ENCODE results near the gene CRX. TPM values are rescaled to one million over a fixed set of nuclear protein-coding genes. Genes with fewer than 3 reads are reported as not detected.
"Not testable (repeated sequence)": the region's sequence is repeated elsewhere in the genome, so short reads cannot be mapped to it uniquely, and the experiment has no call there.

The CRX gene
- total RNA-seq, 1 experiment from 2014 or later, result not detected

GRCh38 chr19:47853003-47853402, 31.3 kb downstream of the CRX start:
- no peak overlapping the region for H3K27ac ChIP-seq (ENCODE audit: low read length)
- ATAC-seq, result no peak
- intact Hi-C loops (cut with micrococcal nuclease; ENCODE audit: unreplicated experiment) (no loop called here), in situ Hi-C loops (cut with HindIII; ENCODE audit: low pct_unique_long_range_greater_than_20kb, low sequenced_read_pairs) (no loop called here)
- POLR2A ChIA-PET, result no interaction called here
- CTCF ChIA-PET, result no interaction called here
- DNase-seq (ENCODE audit: low read depth, low spot score), result no peak
- H3K27me3 ChIP-seq (ENCODE audit: control insufficient read depth, insufficient read depth, low read length), result no peaks in the 10 kb centered on the region
- H3K9me3 ChIP-seq (ENCODE audit: control insufficient read depth, insufficient read depth, low read depth, low read length), result no peaks in the 10 kb centered on the region
- H3K4me3 ChIP-seq (ENCODE audit: low read depth in 2 of 2, low read length in 2 of 2), result no peak overlapping the region
- no peaks in the 10 kb centered on the region for H3K36me3 ChIP-seq (ENCODE audit: control insufficient read depth, insufficient read depth, low read length)
- peaks cover 7% of the 10 kb centered on the region; the same call in 1 of the 2 replicates for H3K4me1 ChIP-seq (ENCODE audit: control insufficient read depth, insufficient read depth, low read length)
- TF ChIP-seq TCF7L2 (IDR thresholded peaks at IDR 0.05; ENCODE audit: low read depth, low read length) (no peak), SIN3A (IDR thresholded peaks at IDR 0.05; ENCODE audit: borderline replicate concordance, insufficient read depth, low read depth, low read length) (no peak), POLR2AphosphoS5 (IDR thresholded peaks at IDR 0.05; ENCODE audit: low read depth, low read length) (no peak), CTCF (IDR thresholded peaks at IDR 0.05) (no peak)
- TF ChIP-seq, protein P1, sequence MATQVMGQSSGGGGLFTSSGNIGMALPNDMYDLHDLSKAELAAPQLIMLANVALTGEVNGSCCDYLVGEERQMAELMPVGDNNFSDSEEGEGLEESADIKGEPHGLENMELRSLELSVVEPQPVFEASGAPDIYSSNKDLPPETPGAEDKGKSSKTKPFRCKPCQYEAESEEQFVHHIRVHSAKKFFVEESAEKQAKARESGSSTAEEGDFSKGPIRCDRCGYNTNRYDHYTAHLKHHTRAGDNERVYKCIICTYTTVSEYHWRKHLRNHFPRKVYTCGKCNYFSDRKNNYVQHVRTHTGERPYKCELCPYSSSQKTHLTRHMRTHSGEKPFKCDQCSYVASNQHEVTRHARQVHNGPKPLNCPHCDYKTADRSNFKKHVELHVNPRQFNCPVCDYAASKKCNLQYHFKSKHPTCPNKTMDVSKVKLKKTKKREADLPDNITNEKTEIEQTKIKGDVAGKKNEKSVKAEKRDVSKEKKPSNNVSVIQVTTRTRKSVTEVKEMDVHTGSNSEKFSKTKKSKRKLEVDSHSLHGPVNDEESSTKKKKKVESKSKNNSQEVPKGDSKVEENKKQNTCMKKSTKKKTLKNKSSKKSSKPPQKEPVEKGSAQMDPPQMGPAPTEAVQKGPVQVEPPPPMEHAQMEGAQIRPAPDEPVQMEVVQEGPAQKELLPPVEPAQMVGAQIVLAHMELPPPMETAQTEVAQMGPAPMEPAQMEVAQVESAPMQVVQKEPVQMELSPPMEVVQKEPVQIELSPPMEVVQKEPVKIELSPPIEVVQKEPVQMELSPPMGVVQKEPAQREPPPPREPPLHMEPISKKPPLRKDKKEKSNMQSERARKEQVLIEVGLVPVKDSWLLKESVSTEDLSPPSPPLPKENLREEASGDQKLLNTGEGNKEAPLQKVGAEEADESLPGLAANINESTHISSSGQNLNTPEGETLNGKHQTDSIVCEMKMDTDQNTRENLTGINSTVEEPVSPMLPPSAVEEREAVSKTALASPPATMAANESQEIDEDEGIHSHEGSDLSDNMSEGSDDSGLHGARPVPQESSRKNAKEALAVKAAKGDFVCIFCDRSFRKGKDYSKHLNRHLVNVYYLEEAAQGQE (IDR thresholded peaks at IDR 0.05; ENCODE audit: insufficient read depth in 1 of 2, low read depth in 2 of 2, low read length in 1 of 2), result no peak
- no TSS peak for BruUV-seq (replicated peaks)

DNA sequence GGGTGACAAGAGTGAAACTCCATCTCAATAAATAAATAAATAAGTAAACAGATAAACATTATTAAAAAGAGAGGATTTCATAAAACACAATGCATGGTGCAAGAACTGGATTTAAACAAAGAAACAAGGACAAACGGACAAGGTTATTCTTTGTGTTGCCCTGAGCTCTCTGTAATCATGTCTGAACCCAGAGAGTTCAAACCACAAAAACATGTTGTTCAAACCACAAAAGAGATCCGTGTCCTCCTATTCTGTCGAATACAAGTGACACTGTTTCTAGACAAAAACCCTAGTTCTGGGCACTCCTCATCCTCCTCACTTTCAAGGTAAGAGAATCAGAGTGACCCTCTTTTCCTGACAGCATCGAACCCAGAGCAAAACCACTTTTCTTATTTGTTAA, 32.7 kb downstream of the CRX start:
- no peak for ATAC-seq
- intact Hi-C loops (cut with micrococcal nuclease; ENCODE audit: unreplicated experiment) (no loop called here), in situ Hi-C loops (cut with HindIII; ENCODE audit: low pct_unique_long_range_greater_than_20kb, low sequenced_read_pairs) (no loop called here)
- H3K27ac ChIP-seq (ENCODE audit: low read length), result no peak overlapping the region
- POLR2A ChIA-PET, result no interaction called here
- BruUV-seq (replicated peaks), result no TSS peak
- H3K4me3 ChIP-seq (ENCODE audit: low read depth in 2 of 2, low read length in 2 of 2), result no peak overlapping the region
- no peak for TF ChIP-seq TCF7L2 (IDR thresholded peaks at IDR 0.05; ENCODE audit: low read depth, low read length)
- TF ChIP-seq CTCF (IDR thresholded peaks at IDR 0.05), result no peak
- TF ChIP-seq POLR2AphosphoS5 (IDR thresholded peaks at IDR 0.05; ENCODE audit: low read depth, low read length), result no peak
- TF ChIP-seq, protein P1 (IDR thresholded peaks at IDR 0.05; ENCODE audit: insufficient read depth in 1 of 2, low read depth in 2 of 2, low read length in 1 of 2), result no peak
- no peak for TF ChIP-seq SIN3A (IDR thresholded peaks at IDR 0.05; ENCODE audit: borderline replicate concordance, insufficient read depth, low read depth, low read length)
- H3K9me3 ChIP-seq (ENCODE audit: control insufficient read depth, insufficient read depth, low read depth, low read length), result no peaks in the 10 kb centered on the region
- DNase-seq (ENCODE audit: low read depth, low spot score), result no peak
- CTCF ChIA-PET, result no interaction called here
- H3K27me3 ChIP-seq (ENCODE audit: control insufficient read depth, insufficient read depth, low read length), result no peaks in the 10 kb centered on the region
- no peaks in the 10 kb centered on the region for H3K36me3 ChIP-seq (ENCODE audit: control insufficient read depth, insufficient read depth, low read length)
- peaks cover 8% of the 10 kb centered on the region; the same call in 1 of the 2 replicates for H3K4me1 ChIP-seq (ENCODE audit: control insufficient read depth, insufficient read depth, low read length)

GRCh38 chr19:47858231-47858630, 36.5 kb downstream of the CRX start:
- peak; percentile 74 for ATAC-seq
- POLR2A ChIA-PET; H3K27me3 ChIP-seq (ENCODE audit: control insufficient read depth, insufficient read depth, low read length); H3K36me3 ChIP-seq (ENCODE audit: control insufficient read depth, insufficient read depth, low read length); H3K4me3 ChIP-seq (ENCODE audit: low read depth in 2 of 2, low read length in 2 of 2); CTCF ChIA-PET; BruUV-seq (replicated peaks); in situ Hi-C loops (cut with HindIII; ENCODE audit: low pct_unique_long_range_greater_than_20kb, low sequenced_read_pairs); DNase-seq (ENCODE audit: low read depth, low spot score); H3K27ac ChIP-seq (ENCODE audit: low read length); H3K9me3 ChIP-seq (ENCODE audit: control insufficient read depth, insufficient read depth, low read depth, low read length); H3K4me1 ChIP-seq (ENCODE audit: control insufficient read depth, insufficient read depth, low read length); intact Hi-C loops (cut with micrococcal nuclease; ENCODE audit: unreplicated experiment): not testable (repeated sequence)
